Stimulated activated CD4-positive, alpha-beta T cell treated with anti-CD3 and anti-CD28 coated beads, Interleukin-4, amount 100 ng/mL, for 1 hour (primary cell): ENCODE measurements around the gene HLA-C.
"Not testable (repeated sequence)": the region's sequence is repeated elsewhere in the genome, so short reads cannot be mapped to it uniquely, and the experiment has no call there.

Source experiments
- DNase-seq: peaks from one replicate; pipeline ENCODE4 v3.0.0-alpha.2; 2020

The HLA-C gene

DNA sequence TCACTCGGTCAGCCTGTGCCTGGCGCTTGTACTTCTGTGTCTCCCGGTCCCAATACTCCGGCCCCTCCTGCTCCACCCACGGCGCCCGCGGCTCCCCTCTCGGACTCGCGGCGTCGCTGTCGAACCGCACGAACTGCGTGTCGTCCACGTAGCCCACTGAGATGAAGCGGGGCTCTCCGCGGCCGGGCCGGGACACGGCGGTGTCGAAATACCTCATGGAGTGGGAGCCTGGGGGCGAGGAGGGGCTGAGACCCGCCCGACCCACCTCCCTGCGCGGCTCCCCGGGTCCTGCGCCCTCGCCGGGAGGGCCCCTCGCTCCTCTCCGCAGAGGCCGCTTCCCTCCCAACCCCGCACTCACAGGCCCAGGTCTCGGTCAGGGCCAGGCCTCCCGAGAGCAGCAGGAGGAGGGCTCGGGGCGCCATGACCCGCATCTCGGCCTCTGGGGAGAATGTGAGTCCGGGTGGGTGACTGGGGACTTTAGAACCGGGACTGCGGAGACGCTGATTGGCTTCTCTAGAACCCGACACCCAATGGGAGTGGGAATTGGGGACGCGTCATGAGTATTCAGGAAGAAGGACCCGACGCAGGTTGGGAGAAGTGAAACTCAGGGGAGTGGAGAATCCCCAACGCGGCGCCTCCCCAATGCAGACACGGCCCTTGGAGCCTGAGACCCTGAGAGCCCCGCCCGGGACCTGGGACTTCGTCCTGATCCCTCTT lies at the start of gene HLA-C:
Gene HLA-C, minus strand, starts transcription at position 452 of the 717 bp plus-strand sequence. Its CDS starts 21 bp downstream, at position 431.
- DNase-seq, result peak; percentile 80

- no peak for DNase-seq
Measured at GRCh38 chr6:31321005-31321707, 49.3 kb upstream of the HLA-C start.

GRCh38 chr6:31317036-31317435 lies 45.1 kb upstream of the HLA-C start:
- DNase-seq, result no peak

- DNase-seq, result no peak
Measured at GRCh38 chr6:31309641-31310040, 37.7 kb upstream of the HLA-C start.

GRCh38 chr6:31308845-31309175 lies 36.9 kb upstream of the HLA-C start:
- no peak for DNase-seq

GRCh38 chr6:31308050-31308844 lies 36.4 kb upstream of the HLA-C start:
- peak; percentile 72 for DNase-seq

DNA sequence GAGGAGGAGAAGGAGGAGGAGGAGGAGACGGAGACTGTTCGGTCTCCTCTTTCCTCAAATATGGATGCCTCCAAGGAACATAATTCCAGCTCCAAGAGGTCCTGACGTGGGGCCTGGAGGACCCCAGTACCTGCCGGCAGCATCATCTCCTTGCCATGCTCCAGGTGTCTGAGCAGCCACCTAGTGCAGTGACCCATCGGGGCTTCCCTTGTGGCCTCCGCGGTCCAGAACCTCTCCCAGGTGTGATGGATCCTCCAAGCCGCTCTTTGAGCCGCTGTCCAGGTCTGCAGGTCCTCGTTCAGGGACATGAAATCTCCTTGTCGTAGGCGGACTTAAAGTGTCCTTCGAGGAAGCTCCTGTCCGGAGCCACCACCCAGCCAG lies 35.8 kb upstream of the HLA-C start:
- no peak for DNase-seq

GRCh38 chr6:31305703-31306219 lies 33.9 kb upstream of the HLA-C start:
- DNase-seq, result no peak

- no peak for DNase-seq
Measured at GRCh38 chr6:31304683-31305082, 32.8 kb upstream of the HLA-C start.

DNA sequence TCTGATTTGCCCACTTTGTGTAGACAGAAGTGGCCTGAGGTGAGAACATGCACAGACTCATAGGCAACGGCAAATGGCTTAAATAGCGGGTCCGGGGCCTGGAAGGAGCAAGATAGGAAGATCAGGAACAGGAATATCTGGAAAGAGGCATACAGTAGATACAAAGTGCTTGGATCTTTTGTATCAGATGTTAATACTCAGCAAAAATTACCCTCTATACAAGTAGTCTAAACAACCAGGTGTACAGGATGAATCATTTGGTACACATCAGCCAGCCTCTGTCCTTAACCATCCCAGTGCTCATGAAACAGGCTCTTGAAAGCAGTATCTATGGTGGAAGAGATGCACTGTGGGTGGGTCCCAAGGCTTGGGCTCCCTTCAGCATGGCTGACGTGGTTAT lies 28.9 kb upstream of the HLA-C start:
- DNase-seq, result no peak

GRCh38 chr6:31299947-31300346 lies 28.1 kb upstream of the HLA-C start:
- no peak for DNase-seq

- DNase-seq, result no peak
Measured at GRCh38 chr6:31299511-31299910, 27.6 kb upstream of the HLA-C start.

DNA sequence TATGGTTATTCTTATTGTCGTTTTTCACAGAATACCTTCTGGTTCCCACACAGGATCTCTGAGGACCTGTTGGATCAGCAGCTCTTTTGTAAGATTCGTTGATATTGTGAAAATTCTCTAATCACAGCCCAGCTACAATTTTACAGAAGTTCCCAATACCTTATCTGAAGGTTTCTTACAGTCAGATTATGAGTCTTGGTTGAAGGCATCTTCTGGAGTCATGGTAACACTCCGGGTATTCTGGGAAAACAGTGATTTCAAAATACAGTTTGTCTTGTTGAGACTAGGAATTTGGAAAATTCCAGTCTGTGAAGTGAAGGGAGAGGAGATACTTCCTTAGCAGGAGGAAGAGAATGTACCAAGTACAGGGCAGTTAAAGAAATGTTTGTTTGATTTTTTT lies 22.2 kb upstream of the HLA-C start:
- no peak for DNase-seq

GRCh38 chr6:31293343-31293742 lies 21.5 kb upstream of the HLA-C start:
- no peak for DNase-seq

GRCh38 chr6:31289788-31290187 lies 17.9 kb upstream of the HLA-C start:
- no peak for DNase-seq

DNA sequence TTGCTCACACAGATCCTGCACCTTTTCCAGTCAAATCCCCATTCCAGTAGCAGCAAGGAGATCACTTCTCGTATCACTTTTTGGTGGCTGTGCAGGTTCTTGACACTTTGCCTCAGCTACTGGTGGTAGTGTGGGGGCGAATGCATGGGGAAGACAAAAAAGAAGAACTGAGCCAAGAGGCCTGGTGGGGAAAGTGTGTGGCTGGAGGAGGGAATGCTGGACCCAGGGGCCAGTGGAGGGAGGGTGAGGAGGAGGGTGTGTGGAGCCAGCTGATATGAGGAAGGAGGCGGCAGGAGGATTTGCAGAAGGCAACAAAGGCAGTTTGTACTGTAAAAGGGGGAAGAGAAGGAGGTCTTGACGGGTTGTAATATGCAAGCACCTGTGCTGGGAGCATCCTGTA lies 15.7 kb upstream of the HLA-C start:
- DNase-seq, result no peak

DNA sequence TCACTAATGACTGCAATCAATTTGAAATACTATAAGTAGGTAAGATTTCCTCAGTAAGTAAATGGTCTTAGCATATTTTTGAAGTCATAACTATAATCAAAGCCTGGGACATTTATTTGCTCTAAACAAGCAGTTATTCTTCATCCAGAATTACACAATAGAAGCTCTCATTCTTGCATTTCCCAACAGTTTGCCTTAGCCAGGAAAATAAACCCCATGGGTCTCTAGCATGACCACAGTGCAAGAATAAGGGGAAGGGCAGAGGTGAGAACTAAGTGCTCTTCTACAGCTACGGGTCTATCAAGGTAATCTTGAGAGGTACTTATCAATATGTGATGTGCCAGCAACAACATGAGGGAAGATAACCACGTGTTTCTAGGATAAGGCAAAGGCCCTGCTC lies 14.1 kb upstream of the HLA-C start:
- no peak for DNase-seq

DNA sequence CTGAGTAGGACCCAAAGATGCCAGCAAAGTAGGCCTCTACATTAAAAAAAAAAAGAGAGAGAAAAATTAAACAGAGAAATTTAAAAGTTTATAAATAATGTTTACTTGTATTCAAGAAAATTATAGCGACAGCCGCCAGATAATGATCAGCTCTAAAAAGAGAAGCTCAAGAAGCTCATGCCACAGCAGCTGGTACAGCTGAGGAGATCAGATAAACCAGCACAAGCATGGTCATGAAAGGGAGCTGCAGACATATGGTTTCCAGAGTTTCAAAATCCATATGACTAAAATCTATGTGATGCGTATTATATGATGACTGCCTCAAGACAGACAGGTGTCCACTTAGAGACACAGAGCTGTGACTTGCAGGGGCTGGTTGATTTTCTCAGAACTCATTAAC lies 13.6 kb upstream of the HLA-C start:
- DNase-seq, result no peak

DNA sequence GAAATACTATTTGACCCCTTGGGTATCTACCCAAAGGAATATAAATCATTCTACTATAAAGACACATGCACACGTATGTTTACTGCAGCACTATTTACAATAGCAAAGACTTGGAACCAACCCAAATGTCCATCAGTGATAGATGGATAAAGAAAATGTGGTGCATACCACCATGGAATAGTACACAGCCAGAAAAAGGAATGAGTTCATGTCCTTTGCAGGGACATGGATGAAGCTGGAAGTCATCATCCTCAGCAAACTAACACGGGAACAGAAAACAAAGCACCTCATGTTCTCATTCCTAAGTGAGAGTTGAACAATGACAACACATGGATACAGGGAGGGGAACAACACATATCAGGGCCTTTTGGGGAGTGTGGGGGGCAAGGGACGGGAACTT lies 7.8 kb upstream of the HLA-C start:
- DNase-seq, result not testable (repeated sequence)

- DNase-seq, result no peak
Measured at GRCh38 chr6:31272836-31273626, 1.1 kb upstream of the HLA-C start.

DNA sequence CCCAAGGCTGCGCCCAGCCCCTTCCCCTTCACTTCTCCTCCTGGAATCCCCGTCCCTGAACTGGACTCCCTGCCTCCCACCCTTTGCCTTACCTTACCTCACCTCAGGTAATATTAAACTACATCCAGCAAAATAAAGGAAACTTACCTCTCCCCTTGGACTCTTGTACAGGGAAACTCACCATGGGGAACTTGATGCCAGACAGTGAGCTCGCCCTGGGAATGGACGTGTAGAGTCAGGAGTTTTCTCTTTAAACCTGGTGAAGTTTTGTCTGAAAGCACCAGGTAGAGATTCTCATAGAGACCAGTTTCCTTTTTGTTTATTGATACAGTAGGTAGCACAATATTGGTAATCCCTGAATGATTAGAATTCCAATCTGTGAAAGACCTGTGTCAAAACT lies 544 bp upstream of the HLA-C start:
- DNase-seq, result no peak

DNA sequence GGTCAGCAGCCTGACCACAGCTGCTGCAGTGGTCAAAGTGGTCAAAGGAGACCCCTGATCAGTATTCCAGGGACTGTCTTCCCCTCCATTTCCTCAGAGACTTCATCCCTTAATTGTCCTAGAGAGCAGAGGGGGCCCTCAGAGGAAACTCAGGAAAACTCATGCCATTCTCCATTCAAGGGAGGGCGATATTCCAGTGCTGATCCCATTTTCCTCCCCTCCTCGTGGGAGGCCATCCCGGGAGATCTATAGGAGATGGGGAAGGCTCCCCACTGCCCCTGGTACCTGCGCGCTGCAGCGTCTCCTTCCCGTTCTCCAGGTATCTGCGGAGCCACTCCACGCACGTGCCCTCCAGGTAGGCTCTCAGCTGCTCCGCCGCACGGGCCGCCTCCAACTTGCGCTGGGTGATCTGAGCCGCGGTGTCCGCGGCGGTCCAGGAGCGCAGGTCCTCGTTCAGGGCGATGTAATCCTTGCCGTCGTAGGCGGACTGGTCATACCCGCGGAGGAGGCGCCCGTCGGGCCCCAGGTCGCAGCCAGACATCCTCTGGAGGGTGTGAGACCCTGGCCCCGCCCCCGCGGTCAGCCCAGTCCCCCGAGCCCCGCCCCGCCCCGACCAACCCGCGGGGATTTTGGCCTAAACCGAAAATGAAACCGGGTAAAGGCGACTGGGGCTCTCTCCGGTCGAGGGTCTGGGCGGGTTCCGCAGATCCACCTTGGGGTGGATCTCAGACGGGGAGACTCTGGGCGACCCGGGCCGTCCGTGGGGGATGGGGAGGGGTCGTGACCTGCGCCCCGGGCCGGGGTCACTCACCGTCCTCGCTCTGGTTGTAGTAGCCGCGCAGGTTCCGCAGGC lies 878 bp downstream of the HLA-C start:
- DNase-seq, result peak; percentile 72
